Measurements from ENCODE around the gene EDC4. TPM values are rescaled to one million over a fixed set of nuclear protein-coding genes. Genes with fewer than 3 reads are reported as not detected.
"Not testable (repeated sequence)": the region's sequence is repeated elsewhere in the genome, so short reads cannot be mapped to it uniquely, and the experiment has no call there.

The EDC4 gene
- total RNA-seq, 1 experiment from 2014 or later = 85.3 TPM

DNA sequence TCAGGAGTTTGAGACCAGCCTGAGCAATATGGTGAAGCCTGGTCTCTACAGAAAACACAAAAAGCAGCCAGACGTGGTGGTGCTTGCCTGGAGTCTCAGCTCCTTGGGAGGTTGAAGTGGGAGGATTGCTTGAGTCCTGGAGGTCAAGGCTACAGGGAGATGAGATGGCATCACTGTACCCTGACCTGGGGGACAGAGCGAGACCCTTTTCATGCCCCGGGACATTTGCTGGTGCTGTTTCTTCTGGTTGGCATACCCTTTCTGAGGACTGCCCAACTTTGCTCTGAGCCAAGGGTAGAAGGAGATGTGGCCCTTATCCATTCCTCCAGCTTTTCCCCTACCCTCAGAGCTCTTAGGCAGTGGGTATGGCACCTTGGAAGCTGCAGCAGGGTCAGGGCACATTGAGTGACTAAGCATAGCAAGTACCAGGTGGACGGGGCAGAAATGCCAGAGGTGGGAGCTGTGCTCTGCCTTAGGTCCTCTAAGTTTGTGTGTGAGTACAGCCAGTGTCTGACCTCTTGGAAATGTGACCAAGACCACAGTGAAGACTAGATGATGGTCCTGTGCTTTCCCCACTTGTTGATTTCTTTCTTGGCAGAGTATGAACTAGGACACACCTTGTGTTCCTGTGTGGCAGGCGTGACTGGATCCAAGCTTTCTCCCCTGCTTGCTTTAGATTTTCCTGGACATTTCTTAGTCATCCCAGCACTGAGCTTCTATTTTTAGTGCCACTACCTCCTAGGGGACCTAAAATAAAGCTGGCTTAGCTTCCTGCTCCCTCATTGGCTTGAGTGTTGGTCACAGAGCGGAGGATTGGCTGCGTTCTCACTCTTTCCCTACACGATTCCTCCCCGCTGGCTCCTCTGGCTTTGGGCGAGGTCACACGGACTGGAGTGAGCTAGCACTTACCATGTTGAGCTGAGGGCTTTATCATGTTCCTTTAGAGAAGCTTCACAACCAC, 9.9 kb upstream of the EDC4 start:
- no peaks in the 10 kb centered on the region for H3K9me3 ChIP-seq (ENCODE audit: control insufficient read depth, insufficient read depth, low read depth, low read length)
- intact Hi-C loops (cut with micrococcal nuclease; ENCODE audit: unreplicated experiment) = no loop called here
- in situ Hi-C loops (cut with HindIII; ENCODE audit: low pct_unique_long_range_greater_than_20kb, low sequenced_read_pairs) = no loop called here
- ChIA-PET POLR2A (no interaction called here), CTCF (interaction anchor here (0.6 kb wide), 1 partner anchor 343 kb away, joined by 6 read pairs; no protein-coding TSS in a partner anchor)
- DNase-seq (ENCODE audit: low read depth, low spot score) (no peak), ATAC-seq (no peak)
- no peak overlapping the region for H3K27ac ChIP-seq (ENCODE audit: low read length)
- TF ChIP-seq REST (IDR thresholded peaks at IDR 0.05; ENCODE audit: insufficient read depth in 1 of 2, low read depth in 2 of 2, low read length in 1 of 2) (no peak), CTCF (IDR thresholded peaks at IDR 0.05) (no peak), POLR2AphosphoS5 (IDR thresholded peaks at IDR 0.05; ENCODE audit: low read depth, low read length) (no peak), TCF7L2 (IDR thresholded peaks at IDR 0.05; ENCODE audit: low read depth, low read length) (no peak), SIN3A (IDR thresholded peaks at IDR 0.05; ENCODE audit: borderline replicate concordance, insufficient read depth, low read depth, low read length) (no peak)
- no peaks in the 10 kb centered on the region for H3K27me3 ChIP-seq (ENCODE audit: control insufficient read depth, insufficient read depth, low read length)
- no TSS peak for BruUV-seq (replicated peaks)
- H3K4me1 ChIP-seq (ENCODE audit: control insufficient read depth, insufficient read depth, low read length) = no peaks in the 10 kb centered on the region
- no peak overlapping the region for H3K4me3 ChIP-seq (ENCODE audit: low read depth in 2 of 2, low read length in 2 of 2)
- no peaks in the 10 kb centered on the region; the same call in none of the 2 replicates for H3K36me3 ChIP-seq (ENCODE audit: control insufficient read depth, insufficient read depth, low read length)

GRCh38 chr16:67864044-67864443, 8.8 kb upstream of the EDC4 start:
- BruUV-seq (replicated peaks); CTCF ChIA-PET; H3K27me3 ChIP-seq (ENCODE audit: control insufficient read depth, insufficient read depth, low read length); H3K9me3 ChIP-seq (ENCODE audit: control insufficient read depth, insufficient read depth, low read depth, low read length); H3K4me1 ChIP-seq (ENCODE audit: control insufficient read depth, insufficient read depth, low read length); in situ Hi-C loops (cut with HindIII; ENCODE audit: low pct_unique_long_range_greater_than_20kb, low sequenced_read_pairs); H3K27ac ChIP-seq (ENCODE audit: low read length); POLR2A ChIA-PET; H3K36me3 ChIP-seq (ENCODE audit: control insufficient read depth, insufficient read depth, low read length); H3K4me3 ChIP-seq (ENCODE audit: low read depth in 2 of 2, low read length in 2 of 2); intact Hi-C loops (cut with micrococcal nuclease; ENCODE audit: unreplicated experiment); ATAC-seq; DNase-seq (ENCODE audit: low read depth, low spot score): not testable (repeated sequence)

DNA sequence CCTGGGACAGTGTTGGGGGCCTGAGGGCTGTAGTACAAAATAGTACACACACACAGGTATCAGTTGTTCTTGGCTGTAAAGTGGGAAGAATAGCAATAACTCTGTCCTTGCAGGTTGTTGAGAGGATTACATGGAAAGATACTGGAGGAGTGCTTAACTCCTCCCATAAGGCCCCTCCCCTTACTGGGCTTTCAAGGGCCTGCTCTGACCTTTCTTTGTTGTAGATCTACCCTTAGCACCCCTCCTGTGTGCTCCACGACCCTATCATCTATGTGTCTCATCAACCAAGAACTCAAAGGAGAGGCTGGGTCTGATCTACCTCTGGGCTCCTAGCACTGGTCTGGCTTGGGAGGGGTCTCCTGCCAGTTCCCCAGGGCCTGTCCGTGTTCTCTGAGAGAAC, 8.3 kb upstream of the EDC4 start:
- no peaks in the 10 kb centered on the region; the same call in none of the 2 replicates for H3K36me3 ChIP-seq (ENCODE audit: control insufficient read depth, insufficient read depth, low read length)
- intact Hi-C loops (cut with micrococcal nuclease; ENCODE audit: unreplicated experiment) = no loop called here
- no TSS peak for BruUV-seq (replicated peaks)
- no peak for ATAC-seq
- in situ Hi-C loops (cut with HindIII; ENCODE audit: low pct_unique_long_range_greater_than_20kb, low sequenced_read_pairs) = no loop called here
- DNase-seq (ENCODE audit: low read depth, low spot score) = no peak
- TF ChIP-seq POLR2AphosphoS5 (IDR thresholded peaks at IDR 0.05; ENCODE audit: low read depth, low read length) (no peak), CTCF (IDR thresholded peaks at IDR 0.05) (no peak), REST (IDR thresholded peaks at IDR 0.05; ENCODE audit: insufficient read depth in 1 of 2, low read depth in 2 of 2, low read length in 1 of 2) (no peak), SIN3A (IDR thresholded peaks at IDR 0.05; ENCODE audit: borderline replicate concordance, insufficient read depth, low read depth, low read length) (no peak), TCF7L2 (IDR thresholded peaks at IDR 0.05; ENCODE audit: low read depth, low read length) (no peak)
- ChIA-PET POLR2A (no interaction called here), CTCF (no interaction called here)
- H3K9me3 ChIP-seq (ENCODE audit: control insufficient read depth, insufficient read depth, low read depth, low read length) = no peaks in the 10 kb centered on the region
- H3K4me3 ChIP-seq (ENCODE audit: low read depth in 2 of 2, low read length in 2 of 2) = no peak overlapping the region
- H3K27ac ChIP-seq (ENCODE audit: low read length) = no peak overlapping the region
- no peaks in the 10 kb centered on the region for H3K4me1 ChIP-seq (ENCODE audit: control insufficient read depth, insufficient read depth, low read length)
- H3K27me3 ChIP-seq (ENCODE audit: control insufficient read depth, insufficient read depth, low read length) = no peaks in the 10 kb centered on the region

All from Panc1 (cell line).